Thyroid gland (tissue), 4 donors: ENCODE data around the gene SRGAP1.

Source experiments
- CTCF ChIP-seq, 6 experiments: fragments of 200-600 bp in 3 of 6; fragments of 450-650 bp in 3 of 6; sonication (generic) in 3 of 6; IDR thresholded peaks; one replicate each; pipeline ENCODE4 v1.5.1; 2016 to 2019; ENCODE audit warnings: antibody characterized with exemption in 6 of 6, mild to moderate bottlenecking in 2 of 6, inconsistent platforms in 1 of 6, moderate library complexity in 1 of 6
- POLR2A ChIP-seq, 2 donors: fragments of 450-650 bp; IDR thresholded peaks; one replicate each; pipeline ENCODE4 v1.6.1; 2017; ENCODE audit warnings: antibody characterized with exemption in 2 of 2, mild to moderate bottlenecking in 2 of 2, moderate library complexity in 1 of 2

GRCh38 chr12:63867053-63867452 lies 22.6 kb downstream of the SRGAP1 start:
- TF ChIP-seq POLR2A (IDR thresholded peaks at IDR 0.05): no peak
- TF ChIP-seq CTCF (IDR thresholded peaks at IDR 0.05): no peak
